Stimulated activated CD8-positive, alpha-beta memory T cell treated with anti-CD3 and anti-CD28 coated beads, Interleukin-4, amount 100 ng/mL, for 4 hours (primary cell): ENCODE results near the gene GHRH.

Experiments used
- DNase-seq, 2 donors: peaks; one replicate each; pipeline ENCODE4 v3.0.0-alpha.2; 2020; ENCODE audit warnings: low read depth in 2 of 2, low spot score in 1 of 2

Gene GHRH

GRCh38 chr20:37261714-37262113 lies at the start of gene GHRH:
TSS of gene GHRH (minus strand) at chr20:37261814. CDS start at chr20:37256889, 4,925 bp downstream.
- no peak for DNase-seq

GRCh38 chr20:37310951-37311350 lies 49.3 kb upstream of the GHRH start:
- DNase-seq: no peak

- DNase-seq: no peak
These were observed 48.4 kb upstream of the GHRH start for GRCh38 chr20:37309936-37310590.

GRCh38 chr20:37309290-37309689 lies 47.7 kb upstream of the GHRH start:
- no peak for DNase-seq

DNA sequence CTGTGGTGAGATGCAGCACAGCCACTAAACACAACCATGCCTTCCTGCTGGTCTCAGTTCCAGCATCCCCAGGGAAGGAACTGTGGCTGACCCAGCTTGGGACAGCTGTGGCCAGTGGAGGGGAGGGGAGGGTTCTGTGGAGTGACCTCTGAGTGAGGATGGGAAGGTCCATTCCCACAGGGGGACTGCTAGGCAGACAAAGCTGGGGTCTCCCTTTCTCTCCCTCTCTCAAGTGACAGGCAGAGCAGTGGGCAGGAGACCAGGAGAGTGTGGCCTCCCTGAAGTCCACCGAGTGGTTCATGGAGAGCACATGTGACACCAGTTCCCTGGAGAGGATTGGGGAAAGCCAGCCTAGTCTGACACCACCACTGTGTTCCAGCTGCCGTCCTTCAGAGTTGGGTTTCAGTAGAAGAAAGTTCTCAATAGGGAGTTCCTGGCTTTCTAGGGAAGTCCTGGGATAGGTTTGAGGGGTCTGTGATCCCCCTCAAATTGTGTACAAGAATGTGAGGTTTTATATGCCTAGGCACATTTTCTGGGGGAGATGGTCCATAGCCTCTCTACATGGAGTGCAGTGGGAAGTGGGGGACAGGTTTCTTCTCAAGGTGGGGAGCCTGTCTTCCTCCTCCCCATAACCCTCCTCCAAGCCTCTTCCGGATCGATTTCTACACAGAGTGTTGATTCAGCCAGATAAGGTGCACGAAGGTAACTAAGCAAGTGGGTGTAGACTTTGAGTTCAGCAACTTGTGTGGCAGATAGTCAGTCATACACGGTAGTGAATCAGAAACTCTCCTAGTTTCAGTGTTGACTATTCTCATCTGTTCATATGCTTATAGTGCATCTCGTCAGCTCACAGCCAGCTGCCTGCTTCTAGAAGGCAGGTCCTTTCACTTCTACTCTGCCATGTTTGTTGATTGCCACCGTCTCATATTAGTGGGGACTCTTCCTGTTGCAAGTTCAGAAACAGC lies 46.8 kb upstream of the GHRH start:
- no peak for DNase-seq

DNA sequence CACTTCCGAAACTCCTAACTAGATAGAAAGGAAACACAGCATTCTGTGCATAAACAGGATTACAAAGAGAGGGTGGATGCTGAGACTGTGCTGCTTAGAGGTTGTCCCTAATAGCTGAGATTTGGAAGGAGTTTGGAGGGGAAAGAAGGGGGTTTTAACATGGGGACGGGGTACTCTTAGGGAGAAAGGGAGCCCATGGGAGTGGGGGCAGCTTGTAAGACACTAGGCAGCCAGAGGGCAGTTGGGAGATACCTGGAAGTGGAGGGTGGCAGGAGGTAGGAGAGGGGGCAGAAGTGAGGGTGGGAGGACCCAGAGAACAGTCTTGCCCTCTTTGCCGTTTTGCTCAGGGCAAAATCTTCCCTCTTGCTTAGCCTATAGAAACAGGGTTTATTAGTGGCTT lies 44.2 kb upstream of the GHRH start:
- DNase-seq: no peak

DNA sequence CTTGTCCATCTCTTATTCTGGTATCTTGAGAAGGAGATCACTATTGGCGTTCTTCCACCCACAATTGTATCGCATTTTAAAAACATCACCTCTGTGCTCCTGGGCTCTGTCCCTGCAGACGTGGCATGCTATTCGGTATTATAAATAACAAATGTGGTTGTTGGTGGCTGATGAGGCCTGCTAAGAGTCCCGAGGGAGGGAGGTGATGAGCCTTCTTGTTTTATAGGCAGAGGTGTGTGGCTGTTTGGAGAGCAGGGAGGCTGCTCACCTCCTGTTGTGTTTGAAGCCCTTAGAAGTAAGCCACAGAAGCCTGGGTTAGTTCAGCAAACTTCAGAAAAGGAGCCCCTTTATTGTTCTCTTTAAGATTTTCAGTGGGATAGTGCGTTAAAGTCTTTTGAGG lies 43.5 kb upstream of the GHRH start:
- no peak for DNase-seq

- no peak for DNase-seq
These were observed 42.0 kb upstream of the GHRH start for GRCh38 chr20:37303637-37304036.

DNA sequence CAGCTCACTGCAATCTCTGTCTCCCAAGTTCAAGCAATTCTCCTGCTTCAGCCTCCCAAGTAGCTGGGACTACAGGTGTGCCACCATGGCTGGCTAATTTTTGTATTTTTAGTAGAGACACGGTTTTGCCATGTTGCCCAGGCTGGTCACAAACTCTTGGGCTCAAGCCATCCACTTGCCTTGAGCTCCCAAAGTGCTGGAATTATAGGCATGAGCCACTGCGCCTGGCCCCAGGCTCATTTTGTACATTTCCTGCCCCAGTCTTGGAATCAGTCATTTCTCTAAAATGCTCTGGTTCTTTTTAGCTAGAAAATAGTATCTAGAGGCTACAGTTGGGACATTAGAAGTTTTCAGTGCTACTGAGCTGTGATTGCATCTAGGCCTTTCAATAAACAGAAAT lies 41.4 kb upstream of the GHRH start:
- DNase-seq: no peak

GRCh38 chr20:37301558-37301957 lies 39.9 kb upstream of the GHRH start:
- DNase-seq: no peak

DNA sequence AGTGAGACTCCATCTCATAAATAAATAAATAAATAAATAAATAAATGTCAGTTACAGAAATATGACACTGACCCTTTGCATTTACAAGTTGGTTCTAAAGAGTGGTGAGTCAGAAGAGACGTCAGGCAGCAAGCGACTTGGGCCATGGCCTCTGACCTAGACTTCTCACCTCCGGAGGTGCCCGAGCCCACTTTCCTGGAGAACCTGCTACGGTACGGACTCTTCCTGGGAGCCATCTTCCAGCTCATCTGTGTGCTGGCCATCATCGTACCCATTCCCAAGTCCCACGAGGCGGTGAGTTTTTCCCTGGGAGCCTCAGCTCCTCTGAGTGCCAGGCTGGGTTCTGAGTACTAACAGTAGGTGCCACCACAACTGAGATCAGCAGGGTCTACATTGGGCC lies 39.5 kb upstream of the GHRH start:
- no peak for DNase-seq

DNA sequence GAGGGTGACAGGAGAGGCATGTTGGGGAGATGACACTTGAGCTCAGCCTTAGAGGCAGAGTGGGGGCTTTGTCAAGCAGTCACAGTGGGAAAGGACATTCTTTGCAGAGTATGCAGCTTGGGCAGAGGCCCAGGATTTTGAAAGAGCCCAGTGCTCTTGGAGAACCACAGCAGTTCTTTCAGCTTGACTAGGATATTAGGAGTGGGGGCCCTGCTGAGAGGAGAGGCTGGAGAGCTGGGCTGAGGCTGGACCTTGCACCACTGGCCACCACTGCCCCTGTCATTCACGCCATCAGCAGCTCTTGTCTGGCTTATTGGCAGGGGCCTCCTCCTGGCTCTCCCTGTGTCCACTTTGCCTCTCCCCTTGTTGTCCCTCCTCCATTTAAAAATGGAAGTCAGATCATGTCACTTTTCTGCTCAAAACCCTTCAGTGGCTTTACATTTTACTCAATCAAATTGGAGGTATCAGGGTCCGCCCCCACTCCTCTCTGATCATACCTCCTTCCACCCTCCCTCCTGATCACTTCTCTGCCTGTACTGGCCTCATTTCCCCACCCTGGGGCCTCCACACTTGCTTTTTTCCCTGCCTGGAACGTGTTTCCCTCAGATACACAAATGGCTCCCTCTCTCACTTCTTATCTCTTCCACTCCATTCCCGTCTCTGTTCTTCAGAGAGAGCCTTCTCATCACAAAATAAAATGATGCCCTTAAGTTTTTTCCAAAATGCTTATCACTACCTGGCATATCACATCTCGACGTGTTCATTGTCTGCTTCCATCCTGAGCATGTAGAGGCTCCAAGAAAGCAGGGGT lies 38.3 kb upstream of the GHRH start:
- no peak for DNase-seq

- DNase-seq: no peak
These were observed 36.8 kb upstream of the GHRH start for GRCh38 chr20:37298190-37298939.

- DNase-seq: no peak
These were observed 35.6 kb upstream of the GHRH start for GRCh38 chr20:37297066-37297736.

DNA sequence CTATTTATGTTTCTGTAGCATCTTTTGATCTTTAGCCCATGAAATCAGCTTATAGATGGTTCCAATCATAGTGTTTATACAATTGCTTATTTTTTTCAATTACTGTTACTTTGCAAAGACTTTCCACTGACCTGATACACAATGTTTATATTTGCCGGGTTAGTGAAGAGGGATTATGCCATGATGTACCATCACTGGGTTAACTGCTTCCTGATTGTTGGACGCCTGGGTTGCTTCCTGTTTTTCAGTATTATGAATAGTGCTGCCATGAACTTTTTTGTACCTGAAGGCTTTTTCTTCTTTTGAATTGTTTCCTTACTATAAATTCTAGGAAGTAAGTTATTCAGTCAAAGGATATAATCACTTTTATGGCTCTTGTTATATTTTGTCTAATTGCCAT lies 34.8 kb upstream of the GHRH start:
- no peak for DNase-seq

- DNase-seq: no peak
These were observed 34.0 kb upstream of the GHRH start for GRCh38 chr20:37295595-37295994.

GRCh38 chr20:37295001-37295400 lies 33.4 kb upstream of the GHRH start:
- DNase-seq: no peak

- no peak for DNase-seq
These were observed 32.8 kb upstream of the GHRH start for GRCh38 chr20:37294262-37294981.

DNA sequence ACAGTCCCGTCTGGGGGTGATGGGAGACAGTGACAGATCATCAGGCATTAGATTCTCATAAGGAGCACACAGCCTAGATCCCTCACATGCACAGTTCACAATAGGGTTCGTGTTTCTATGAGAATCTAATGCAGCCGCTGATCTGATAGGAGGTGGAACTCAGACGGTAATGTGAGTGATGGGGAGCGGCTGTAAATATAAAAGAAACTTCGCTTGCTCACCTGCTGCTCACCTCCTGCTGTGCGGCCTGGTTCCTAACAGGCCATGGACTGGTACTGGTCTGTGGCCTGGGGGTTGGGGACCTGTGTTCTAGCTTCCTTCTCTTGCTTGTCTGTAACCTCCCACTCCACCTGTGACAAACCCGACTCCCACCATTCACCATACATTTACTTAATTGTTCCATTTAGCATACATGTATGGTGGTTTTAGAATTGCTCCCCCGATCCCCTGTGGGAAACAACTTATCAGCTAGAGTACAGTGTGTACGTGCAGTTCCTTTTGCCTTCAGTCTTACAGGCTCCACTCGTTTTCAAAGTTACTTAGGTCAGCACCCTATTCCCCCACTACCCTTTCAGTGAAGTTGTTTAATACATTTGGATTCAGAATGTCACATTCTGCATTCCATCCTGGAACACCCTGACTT lies 31.8 kb upstream of the GHRH start:
- no peak for DNase-seq
